Vagina (tissue), 2 donors: Measurements from ENCODE around the gene MMP24OS.

ENCODE experiments used
- POLR2A ChIP-seq, 2 donors: fragments of 450-650 bp; IDR thresholded peaks; one replicate each; pipeline ENCODE4 v1.6.1; 2017; ENCODE audit warnings: antibody characterized with exemption in 2 of 2, mild to moderate bottlenecking in 2 of 2, moderate library complexity in 2 of 2
- TF ChIP-seq, protein P1 (sequence below), 3 experiments: fragments of 450-650 bp in 2 of 3; fragments of 200-600 bp in 1 of 3; sonication (generic) in 1 of 3; IDR thresholded peaks; one replicate each; pipeline ENCODE4 v1.5.1; 2017 to 2019; ENCODE audit warnings: antibody characterized with exemption in 3 of 3, mild to moderate bottlenecking in 2 of 3, moderate library complexity in 2 of 3

DNA sequence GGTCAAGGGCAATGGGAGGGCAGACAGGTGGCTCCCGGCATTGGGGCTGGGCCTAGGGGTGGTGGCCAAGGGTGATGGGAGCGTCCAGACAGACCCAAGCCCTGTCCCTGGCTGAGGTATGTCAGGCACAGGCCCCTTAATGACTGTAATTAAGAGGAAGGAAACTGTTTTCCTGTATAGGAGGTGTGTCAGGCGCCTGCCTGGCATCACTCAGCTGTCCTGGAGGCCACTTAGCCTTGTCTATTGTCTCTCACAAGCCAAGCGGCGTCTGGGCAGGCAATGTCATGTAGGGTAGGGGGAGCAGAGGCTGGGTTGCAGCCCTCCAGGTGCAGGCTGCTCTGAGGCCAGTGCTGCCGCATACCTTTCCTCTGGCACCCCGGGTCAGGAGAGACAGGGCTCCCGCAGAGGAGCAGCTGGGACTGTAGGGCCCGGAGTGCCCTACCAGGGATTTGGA is 18.2 kb upstream of the MMP24OS start:
- no peak for TF ChIP-seq POLR2A (IDR thresholded peaks at IDR 0.05)
- TF ChIP-seq, protein P1, sequence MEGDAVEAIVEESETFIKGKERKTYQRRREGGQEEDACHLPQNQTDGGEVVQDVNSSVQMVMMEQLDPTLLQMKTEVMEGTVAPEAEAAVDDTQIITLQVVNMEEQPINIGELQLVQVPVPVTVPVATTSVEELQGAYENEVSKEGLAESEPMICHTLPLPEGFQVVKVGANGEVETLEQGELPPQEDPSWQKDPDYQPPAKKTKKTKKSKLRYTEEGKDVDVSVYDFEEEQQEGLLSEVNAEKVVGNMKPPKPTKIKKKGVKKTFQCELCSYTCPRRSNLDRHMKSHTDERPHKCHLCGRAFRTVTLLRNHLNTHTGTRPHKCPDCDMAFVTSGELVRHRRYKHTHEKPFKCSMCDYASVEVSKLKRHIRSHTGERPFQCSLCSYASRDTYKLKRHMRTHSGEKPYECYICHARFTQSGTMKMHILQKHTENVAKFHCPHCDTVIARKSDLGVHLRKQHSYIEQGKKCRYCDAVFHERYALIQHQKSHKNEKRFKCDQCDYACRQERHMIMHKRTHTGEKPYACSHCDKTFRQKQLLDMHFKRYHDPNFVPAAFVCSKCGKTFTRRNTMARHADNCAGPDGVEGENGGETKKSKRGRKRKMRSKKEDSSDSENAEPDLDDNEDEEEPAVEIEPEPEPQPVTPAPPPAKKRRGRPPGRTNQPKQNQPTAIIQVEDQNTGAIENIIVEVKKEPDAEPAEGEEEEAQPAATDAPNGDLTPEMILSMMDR (IDR thresholded peaks at IDR 0.05) = no peak
